GM06990 (cell line): ENCODE measurements around the gene AACS.

ENCODE experiments used
- DNase-seq: peaks from one replicate; pipeline ENCODE4 v3.0.0-alpha.2; 2011; ENCODE audit not compliant: insufficient read length; ENCODE audit errors: extremely low read depth
- H3K27me3 ChIP-seq: replicated peaks from 2 replicates; pipeline ENCODE4 v1.6.0; 2011; ENCODE audit warnings: low read length; ENCODE audit not compliant: control insufficient read depth, insufficient read depth
- H3K36me3 ChIP-seq: 2 replicates; pipeline ENCODE4 v1.5.1; 2011; ENCODE audit warnings: low read length; ENCODE audit not compliant: control insufficient read depth, insufficient read depth
- H3K4me3 ChIP-seq: replicated peaks from 2 replicates; pipeline ENCODE4 v1.5.1; 2011; ENCODE audit warnings: low read depth, mild to moderate bottlenecking, control low read depth, low read length
- CTCF ChIP-seq: IDR thresholded peaks from 2 replicates; pipeline ENCODE4 v1.5.1; 2011; ENCODE audit warnings: low read length, control low read depth, mild to moderate bottlenecking, inconsistent platforms; ENCODE audit not compliant: insufficient read depth, poor library complexity, severe bottlenecking

Gene AACS

GRCh38 chr12:125093681-125094330, 28.6 kb downstream of the AACS start:
- Histone ChIP-seq H3K27me3 (no peaks in the 10 kb centered on the region), H3K4me3 (no peak overlapping the region), H3K36me3 (peaks cover 28% of the 10 kb centered on the region)
- no peak for DNase-seq
- TF ChIP-seq CTCF: no peak

GRCh38 chr12:125096894-125097293, 31.7 kb downstream of the AACS start:
- Histone ChIP-seq H3K36me3 (peaks cover 14% of the 10 kb centered on the region), H3K27me3 (no peaks in the 10 kb centered on the region), H3K4me3 (no peak overlapping the region)
- no peak for DNase-seq
- TF ChIP-seq CTCF: no peak

- no peak for TF ChIP-seq CTCF
- Histone ChIP-seq H3K36me3 (peaks cover 10% of the 10 kb centered on the region), H3K4me3 (no peak overlapping the region), H3K27me3 (no peaks in the 10 kb centered on the region)
- DNase-seq: no peak
Observed at GRCh38 chr12:125097427-125097826, 32.2 kb downstream of the AACS start.

- no peak for TF ChIP-seq CTCF
- Histone ChIP-seq H3K27me3 (no peaks in the 10 kb centered on the region), H3K36me3 (peaks cover 11% of the 10 kb centered on the region), H3K4me3 (no peak overlapping the region)
- no peak for DNase-seq
Observed at GRCh38 chr12:125098676-125099408, 33.6 kb downstream of the AACS start.

GRCh38 chr12:125099409-125099782, 34.2 kb downstream of the AACS start:
- H3K4me3 ChIP-seq: no peak overlapping the region
- no peaks in the 10 kb centered on the region for H3K27me3 ChIP-seq
- DNase-seq: no peak
- TF ChIP-seq CTCF: no peak
- peaks cover 14% of the 10 kb centered on the region for H3K36me3 ChIP-seq
